ENCODE results near the gene DYRK2. TPM values are rescaled to one million over a fixed set of nuclear protein-coding genes. Genes with fewer than 3 reads are reported as not detected.

Gene DYRK2
- total RNA-seq, 3 donors from 2014 or later, result 12.4 to 19.2 (median 17.7) TPM

GRCh38 chr12:67697443-67697842 is 48.9 kb downstream of the DYRK2 start:
- H3K36me3 ChIP-seq, result no peaks in the 10 kb centered on the region
- H3K4me3 ChIP-seq, result no peak overlapping the region
- H3K9me3 ChIP-seq, result no peaks in the 10 kb centered on the region
- TF ChIP-seq, protein P1, sequence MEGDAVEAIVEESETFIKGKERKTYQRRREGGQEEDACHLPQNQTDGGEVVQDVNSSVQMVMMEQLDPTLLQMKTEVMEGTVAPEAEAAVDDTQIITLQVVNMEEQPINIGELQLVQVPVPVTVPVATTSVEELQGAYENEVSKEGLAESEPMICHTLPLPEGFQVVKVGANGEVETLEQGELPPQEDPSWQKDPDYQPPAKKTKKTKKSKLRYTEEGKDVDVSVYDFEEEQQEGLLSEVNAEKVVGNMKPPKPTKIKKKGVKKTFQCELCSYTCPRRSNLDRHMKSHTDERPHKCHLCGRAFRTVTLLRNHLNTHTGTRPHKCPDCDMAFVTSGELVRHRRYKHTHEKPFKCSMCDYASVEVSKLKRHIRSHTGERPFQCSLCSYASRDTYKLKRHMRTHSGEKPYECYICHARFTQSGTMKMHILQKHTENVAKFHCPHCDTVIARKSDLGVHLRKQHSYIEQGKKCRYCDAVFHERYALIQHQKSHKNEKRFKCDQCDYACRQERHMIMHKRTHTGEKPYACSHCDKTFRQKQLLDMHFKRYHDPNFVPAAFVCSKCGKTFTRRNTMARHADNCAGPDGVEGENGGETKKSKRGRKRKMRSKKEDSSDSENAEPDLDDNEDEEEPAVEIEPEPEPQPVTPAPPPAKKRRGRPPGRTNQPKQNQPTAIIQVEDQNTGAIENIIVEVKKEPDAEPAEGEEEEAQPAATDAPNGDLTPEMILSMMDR (IDR thresholded peaks at IDR 0.05), result no peak
- no peak for TF ChIP-seq POLR2A (IDR thresholded peaks at IDR 0.05)
- no peak for TF ChIP-seq POLR2AphosphoS5 (IDR thresholded peaks at IDR 0.05)
- intact Hi-C loops (cut with DNase I; ENCODE audit: low total_unique reads), result loop anchor here (10.0 kb wide), 1 partner anchor 1217 kb away; no protein-coding TSS in a partner anchor
- H3K27ac ChIP-seq, result no peak overlapping the region
- H3K4me1 ChIP-seq, result no peaks in the 10 kb centered on the region
- H3K27me3 ChIP-seq, result no peaks in the 10 kb centered on the region
- DNase-seq (ENCODE audit: low spot score in 2 of 2), result no peak

GRCh38 chr12:67697967-67698366 is 49.4 kb downstream of the DYRK2 start:
- no peak for DNase-seq (ENCODE audit: low spot score in 2 of 2)
- Histone ChIP-seq H3K36me3 (no peaks in the 10 kb centered on the region), H3K27ac (no peak overlapping the region), H3K27me3 (no peaks in the 10 kb centered on the region), H3K4me1 (no peaks in the 10 kb centered on the region), H3K4me3 (no peak overlapping the region), H3K9me3 (no peaks in the 10 kb centered on the region)
- intact Hi-C loops (cut with DNase I; ENCODE audit: low total_unique reads), result loop anchor here (10.0 kb wide), 1 partner anchor 1217 kb away; no protein-coding TSS in a partner anchor
- TF ChIP-seq, protein P1 (IDR thresholded peaks at IDR 0.05), result no peak
- TF ChIP-seq POLR2AphosphoS5 (IDR thresholded peaks at IDR 0.05) (no peak), POLR2A (IDR thresholded peaks at IDR 0.05) (no peak)

DNA sequence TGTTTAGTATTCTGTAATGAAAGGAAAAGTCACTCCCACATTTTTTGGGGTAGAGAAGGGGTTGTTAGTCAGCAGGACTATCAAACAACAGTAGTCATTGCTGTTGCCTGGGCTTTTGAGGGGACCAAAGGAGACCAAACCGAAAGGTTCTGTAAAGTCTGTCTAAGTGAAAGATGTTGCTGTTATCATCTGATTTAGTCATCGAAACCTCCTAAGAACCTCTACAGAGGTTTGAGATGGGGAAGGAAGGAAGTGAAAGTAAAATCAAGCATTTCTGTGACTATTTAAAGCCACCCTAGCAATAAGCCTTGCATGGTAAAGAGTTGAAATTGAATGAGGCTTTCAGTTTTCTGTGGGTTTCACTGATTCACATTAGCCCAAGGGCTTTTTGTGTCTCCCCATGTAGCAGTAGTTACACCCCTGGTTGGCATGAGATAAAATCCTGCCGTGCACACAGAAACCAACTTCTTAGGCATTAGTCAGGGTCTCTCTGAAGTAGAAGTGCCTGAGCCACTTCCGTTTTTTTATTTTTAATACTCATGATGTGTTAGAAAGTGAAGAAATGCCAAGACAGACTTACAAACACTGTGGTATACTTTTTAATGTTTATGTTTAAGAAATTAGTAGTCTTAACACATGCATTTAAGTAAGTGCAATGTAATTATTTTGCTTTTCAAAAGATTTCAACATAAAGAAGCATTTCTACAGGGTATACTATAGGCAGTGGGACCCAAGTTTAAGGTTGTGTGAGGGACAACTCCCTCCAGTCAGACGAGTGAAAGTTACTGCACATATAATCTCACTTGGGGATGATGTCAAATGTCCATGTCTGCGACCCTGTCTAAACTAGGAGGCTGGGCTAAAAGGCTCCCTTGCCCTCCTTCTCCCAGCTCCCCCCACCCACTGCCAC is 50.4 kb downstream of the DYRK2 start:
- Histone ChIP-seq H3K27ac (peak overlapping the region in 1 of 2 donors; percentile 10), H3K9me3 (no peaks in the 10 kb centered on the region), H3K27me3 (no peaks in the 10 kb centered on the region), H3K4me1 (no peaks in the 10 kb centered on the region), H3K4me3 (peak overlapping the region; percentile 24 to 53 (median 25)), H3K36me3 (no peaks in the 10 kb centered on the region)
- DNase-seq (ENCODE audit: low spot score in 2 of 2), result no peak
- TF ChIP-seq, protein P1 (IDR thresholded peaks at IDR 0.05), result no peak
- no peak for TF ChIP-seq POLR2A (IDR thresholded peaks at IDR 0.05)
- no peak for TF ChIP-seq POLR2AphosphoS5 (IDR thresholded peaks at IDR 0.05)
- intact Hi-C loops (cut with DNase I; ENCODE audit: low total_unique reads), result loop anchor here (10.0 kb wide), 1 partner anchor 1216 kb away; no protein-coding TSS in a partner anchor

- no peak overlapping the region for H3K4me3 ChIP-seq
- no peak overlapping the region for H3K27ac ChIP-seq
- no peaks in the 10 kb centered on the region for H3K36me3 ChIP-seq
- no peaks in the 10 kb centered on the region for H3K4me1 ChIP-seq
- DNase-seq (ENCODE audit: low spot score in 2 of 2), result no peak
- intact Hi-C loops (cut with DNase I; ENCODE audit: low total_unique reads), result no loop called here
- H3K27me3 ChIP-seq, result no peaks in the 10 kb centered on the region
- no peaks in the 10 kb centered on the region for H3K9me3 ChIP-seq
- TF ChIP-seq POLR2A (IDR thresholded peaks at IDR 0.05) (no peak), POLR2AphosphoS5 (IDR thresholded peaks at IDR 0.05) (no peak)
- TF ChIP-seq, protein P1 (IDR thresholded peaks at IDR 0.05), result no peak
These were observed 52.6 kb downstream of the DYRK2 start for GRCh38 chr12:67701121-67701520.

DNA sequence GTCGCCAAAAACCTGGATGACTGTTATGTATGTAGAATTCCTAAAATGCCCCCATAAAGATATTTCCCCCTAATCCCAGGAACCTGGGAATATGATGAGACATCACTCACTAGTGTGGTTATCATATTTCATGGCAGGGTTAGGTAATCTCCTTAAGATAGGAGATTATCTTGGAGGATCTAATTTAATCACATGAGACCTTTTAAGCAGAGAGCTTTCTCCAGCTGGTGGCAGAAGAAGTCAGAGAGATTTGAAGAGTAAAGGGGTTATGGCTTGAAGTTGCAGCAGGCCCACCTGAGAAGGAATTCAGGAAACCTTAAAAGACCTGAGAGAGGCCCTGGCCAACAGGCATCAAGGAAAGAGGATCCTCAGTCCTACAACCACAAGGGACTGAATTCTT is 53.6 kb downstream of the DYRK2 start:
- intact Hi-C loops (cut with DNase I; ENCODE audit: low total_unique reads), result no loop called here
- Histone ChIP-seq H3K4me1 (peaks cover 0 to 3% of the 10 kb centered on the region in 2 donors), H3K9me3 (no peaks in the 10 kb centered on the region), H3K27ac (no peak overlapping the region), H3K27me3 (no peaks in the 10 kb centered on the region), H3K4me3 (no peak overlapping the region), H3K36me3 (no peaks in the 10 kb centered on the region)
- DNase-seq (ENCODE audit: low spot score in 2 of 2), result no peak
- TF ChIP-seq POLR2AphosphoS5 (IDR thresholded peaks at IDR 0.05), result no peak
- TF ChIP-seq POLR2A (IDR thresholded peaks at IDR 0.05), result no peak
- TF ChIP-seq, protein P1 (IDR thresholded peaks at IDR 0.05), result no peak

Measured in breast epithelium (tissue), 4 donors.